Osteocyte (in vitro differentiated cells): ENCODE results near the gene SAP30BP. TPM values are rescaled to one million over a fixed set of nuclear protein-coding genes. Genes with fewer than 3 reads are reported as not detected.

Source experiments
- DNase-seq: peaks from one replicate; pipeline ENCODE4 v3.0.0; 2021; ENCODE audit warnings: mixed read lengths; ENCODE audit not compliant: unreplicated experiment; ENCODE audit errors: extremely low spot score
- H3K27ac Mint-ChIP-seq: one replicate; pipeline ENCODE4 v1.8.0; 2021; ENCODE audit warnings: mild to moderate bottlenecking, mixed read lengths; ENCODE audit not compliant: unreplicated experiment
- H3K27me3 Mint-ChIP-seq: one replicate; pipeline ENCODE4 v1.8.0; 2021; ENCODE audit warnings: mixed read lengths; ENCODE audit not compliant: unreplicated experiment
- H3K36me3 Mint-ChIP-seq: one replicate; pipeline ENCODE4 v1.8.0; 2021; ENCODE audit warnings: mixed read lengths; ENCODE audit not compliant: unreplicated experiment
- H3K4me1 Mint-ChIP-seq: one replicate; pipeline ENCODE4 v1.8.0; 2021; ENCODE audit warnings: mixed read lengths; ENCODE audit not compliant: unreplicated experiment
- H3K4me3 Mint-ChIP-seq: one replicate; pipeline ENCODE4 v1.8.0; 2021; ENCODE audit warnings: mild to moderate bottlenecking, moderate library complexity, mixed read lengths; ENCODE audit not compliant: unreplicated experiment
- H3K9me3 Mint-ChIP-seq: one replicate; pipeline ENCODE4 v1.8.0; 2021; ENCODE audit warnings: mixed read lengths; ENCODE audit not compliant: unreplicated experiment
- total RNA-seq: library from RNA; stranded (reverse); gene quantifications from 2 replicates; pipeline ENCODE4 v1.2.1, GENCODE V29; 2021
- TF ChIP-seq, protein P1 (sequence below): fragments of 200-600 bp; sonication (generic); IDR thresholded peaks from 2 replicates; pipeline ENCODE4 v1.5.0; 2021; ENCODE audit warnings: antibody characterized with exemption, mild to moderate bottlenecking, moderate library complexity

Gene SAP30BP
- total RNA-seq, 1 donor from 2014 or later = 103 TPM

DNA sequence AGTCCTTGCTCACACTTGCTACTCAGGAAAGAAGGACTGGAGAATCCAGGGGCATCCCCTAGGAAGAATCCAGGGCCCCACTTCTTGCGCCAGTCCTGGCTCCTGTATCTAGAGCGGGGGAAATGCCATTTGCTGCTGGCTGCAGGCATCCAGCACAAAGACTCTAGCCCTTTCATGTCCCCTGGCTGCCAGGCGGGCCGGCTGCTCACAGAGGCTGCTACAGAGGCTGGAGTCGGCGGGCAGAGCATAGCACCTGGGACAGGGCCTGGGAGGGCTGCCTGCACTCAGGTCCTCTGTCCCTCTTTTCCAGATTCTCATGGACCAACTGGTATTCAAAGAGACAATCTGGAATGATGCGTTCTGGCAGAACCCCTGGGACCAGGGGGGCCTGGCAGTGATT lies 20.1 kb upstream of the SAP30BP start:
- Mint-ChIP-seq H3K9me3 (no peaks in the 10 kb centered on the region), H3K27me3 (no peaks in the 10 kb centered on the region), H3K4me3 (no peak overlapping the region), H3K36me3 (peaks cover 30% of the 10 kb centered on the region), H3K4me1 (peaks cover 4% of the 10 kb centered on the region), H3K27ac (no peak overlapping the region)
- DNase-seq = no peak
- TF ChIP-seq, protein P1, sequence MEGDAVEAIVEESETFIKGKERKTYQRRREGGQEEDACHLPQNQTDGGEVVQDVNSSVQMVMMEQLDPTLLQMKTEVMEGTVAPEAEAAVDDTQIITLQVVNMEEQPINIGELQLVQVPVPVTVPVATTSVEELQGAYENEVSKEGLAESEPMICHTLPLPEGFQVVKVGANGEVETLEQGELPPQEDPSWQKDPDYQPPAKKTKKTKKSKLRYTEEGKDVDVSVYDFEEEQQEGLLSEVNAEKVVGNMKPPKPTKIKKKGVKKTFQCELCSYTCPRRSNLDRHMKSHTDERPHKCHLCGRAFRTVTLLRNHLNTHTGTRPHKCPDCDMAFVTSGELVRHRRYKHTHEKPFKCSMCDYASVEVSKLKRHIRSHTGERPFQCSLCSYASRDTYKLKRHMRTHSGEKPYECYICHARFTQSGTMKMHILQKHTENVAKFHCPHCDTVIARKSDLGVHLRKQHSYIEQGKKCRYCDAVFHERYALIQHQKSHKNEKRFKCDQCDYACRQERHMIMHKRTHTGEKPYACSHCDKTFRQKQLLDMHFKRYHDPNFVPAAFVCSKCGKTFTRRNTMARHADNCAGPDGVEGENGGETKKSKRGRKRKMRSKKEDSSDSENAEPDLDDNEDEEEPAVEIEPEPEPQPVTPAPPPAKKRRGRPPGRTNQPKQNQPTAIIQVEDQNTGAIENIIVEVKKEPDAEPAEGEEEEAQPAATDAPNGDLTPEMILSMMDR = no peak

DNA sequence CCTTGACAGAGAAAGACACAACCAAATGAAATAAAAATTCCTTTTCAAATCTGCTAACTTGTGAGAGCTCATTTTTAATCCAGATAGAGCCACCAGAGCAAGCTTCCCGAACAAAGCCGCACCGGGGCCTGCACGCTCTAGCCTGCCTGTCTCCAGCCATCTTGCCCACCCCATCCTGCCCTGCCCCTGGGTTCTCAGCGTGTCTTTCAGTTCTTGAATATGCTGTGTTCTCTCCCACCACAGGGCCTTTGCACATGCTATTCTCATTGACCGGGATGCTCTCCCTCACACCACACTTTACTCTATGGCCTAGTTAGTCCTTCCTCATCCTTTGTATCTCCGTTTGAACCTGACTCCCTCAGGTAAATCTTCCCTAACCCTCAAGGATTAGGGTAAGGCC lies 19.2 kb upstream of the SAP30BP start:
- Mint-ChIP-seq H3K4me1 (peaks cover 4% of the 10 kb centered on the region), H3K36me3 (peaks cover 32% of the 10 kb centered on the region), H3K27me3 (no peaks in the 10 kb centered on the region), H3K4me3 (no peak overlapping the region), H3K27ac (no peak overlapping the region), H3K9me3 (no peaks in the 10 kb centered on the region)
- TF ChIP-seq, protein P1 = no peak
- no peak for DNase-seq

DNA sequence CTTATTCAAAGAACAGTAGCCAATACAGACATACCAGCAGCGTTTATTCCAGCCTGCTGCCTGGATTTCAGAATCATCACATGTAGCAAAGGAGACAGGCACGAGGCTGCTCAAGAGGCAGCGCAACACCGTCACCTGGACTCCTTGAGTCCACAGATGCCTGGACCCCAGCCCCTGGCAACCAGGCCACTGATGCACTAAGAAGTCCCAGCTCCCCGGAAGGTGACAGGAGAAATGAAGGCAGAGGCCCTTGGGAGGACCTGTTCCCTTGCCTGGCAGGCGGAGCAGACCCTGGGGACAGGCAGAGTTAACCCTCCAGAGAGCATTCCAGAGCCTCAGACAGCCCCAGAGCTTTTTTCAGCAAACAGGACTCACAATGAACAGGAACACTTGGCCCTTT lies 17.5 kb upstream of the SAP30BP start:
- TF ChIP-seq, protein P1 = no peak
- H3K9me3 Mint-ChIP-seq = no peaks in the 10 kb centered on the region
- no peak overlapping the region for H3K27ac Mint-ChIP-seq
- DNase-seq = no peak
- no peaks in the 10 kb centered on the region for H3K27me3 Mint-ChIP-seq
- peaks cover 4% of the 10 kb centered on the region for H3K4me1 Mint-ChIP-seq
- H3K4me3 Mint-ChIP-seq = no peak overlapping the region
- H3K36me3 Mint-ChIP-seq = peaks cover 32% of the 10 kb centered on the region

DNA sequence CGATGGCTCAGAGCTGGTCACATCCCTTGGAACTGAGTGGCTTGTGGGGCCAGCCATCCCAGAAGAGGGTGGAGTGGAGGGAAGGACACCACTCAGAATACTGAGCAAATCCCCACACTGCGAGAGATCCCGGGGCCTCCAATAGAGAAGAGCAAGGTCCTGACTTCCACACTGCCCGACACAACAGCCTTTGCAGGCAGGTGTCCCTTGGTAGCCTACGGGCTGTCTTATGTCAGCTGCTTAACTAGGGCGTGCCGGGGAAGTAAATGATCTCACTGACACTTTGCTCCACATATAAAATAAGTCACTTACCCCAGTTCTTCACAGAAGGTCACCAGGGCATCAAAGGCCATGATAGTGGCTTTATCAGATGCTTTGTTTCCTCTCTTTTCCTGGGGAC lies 16.3 kb upstream of the SAP30BP start:
- no peak overlapping the region for H3K27ac Mint-ChIP-seq
- no peak overlapping the region for H3K4me3 Mint-ChIP-seq
- peaks cover under 1% of the 10 kb centered on the region for H3K4me1 Mint-ChIP-seq
- no peaks in the 10 kb centered on the region for H3K9me3 Mint-ChIP-seq
- TF ChIP-seq, protein P1 = no peak
- peaks cover 32% of the 10 kb centered on the region for H3K36me3 Mint-ChIP-seq
- no peaks in the 10 kb centered on the region for H3K27me3 Mint-ChIP-seq
- no peak for DNase-seq

DNA sequence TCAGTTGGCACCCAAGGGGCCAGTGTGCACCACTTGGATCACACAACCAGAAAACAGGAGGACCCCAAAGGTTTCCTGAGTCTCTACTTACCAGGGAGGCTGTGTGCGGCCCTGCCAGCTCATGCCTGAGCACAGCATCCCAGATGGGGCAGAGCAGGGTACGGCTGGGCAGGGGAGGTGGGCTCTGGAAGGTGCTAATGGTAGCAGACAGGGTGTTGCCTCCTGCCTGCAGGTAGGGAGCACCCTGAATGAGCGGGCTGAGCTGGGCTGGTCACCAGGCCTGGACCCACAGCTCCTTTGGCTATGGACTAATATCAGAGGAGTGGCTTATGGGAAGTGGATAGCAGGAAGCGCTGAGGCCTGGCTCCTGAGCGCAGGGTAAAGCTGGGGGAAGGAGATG lies 14.8 kb upstream of the SAP30BP start:
- no peak for DNase-seq
- no peaks in the 10 kb centered on the region for H3K4me1 Mint-ChIP-seq
- TF ChIP-seq, protein P1 = no peak
- peaks cover 32% of the 10 kb centered on the region for H3K36me3 Mint-ChIP-seq
- H3K27me3 Mint-ChIP-seq = no peaks in the 10 kb centered on the region
- no peaks in the 10 kb centered on the region for H3K9me3 Mint-ChIP-seq
- H3K27ac Mint-ChIP-seq = no peak overlapping the region
- H3K4me3 Mint-ChIP-seq = no peak overlapping the region
